HuH-7.5 (cell line): ENCODE measurements around the gene SPATA3.

ENCODE experiments used
- DNase-seq: peaks from one replicate; pipeline ENCODE4 v3.0.0; 2011; ENCODE audit warnings: low spot score

Gene SPATA3

GRCh38 chr2:231050018-231050901 lies 54.3 kb downstream of the SPATA3 start:
- peak; percentile 61 for DNase-seq

- no peak for DNase-seq
Observed at GRCh38 chr2:231051116-231051515, 55.2 kb downstream of the SPATA3 start.

GRCh38 chr2:231052494-231053451 lies 56.9 kb downstream of the SPATA3 start:
- DNase-seq: peak; percentile 61

- DNase-seq: no peak
Observed at GRCh38 chr2:231053846-231054245, 57.9 kb downstream of the SPATA3 start.

- DNase-seq: peak; percentile 84
Observed at GRCh38 chr2:231056453-231057416, 60.8 kb downstream of the SPATA3 start, which contains the start of gene PSMD1. TSS of gene PSMD1 (plus strand) at chr2:231056867. CDS start at chr2:231057026, 159 bp downstream.

- DNase-seq: no peak
Observed at GRCh38 chr2:231057590-231057989, 61.7 kb downstream of the SPATA3 start.
